GM12872 (cell line): ENCODE measurements around the gene HPSE2.

ENCODE experiments used
- CTCF ChIP-seq: IDR thresholded peaks from 3 replicates; pipeline ENCODE4 v1.5.1; 2011; ENCODE audit warnings: low read depth, mild to moderate bottlenecking, low read length, moderate library complexity; ENCODE audit not compliant: insufficient read depth

The HPSE2 gene

GRCh38 chr10:99125879-99126278 lies 109.8 kb downstream of the HPSE2 start:
- TF ChIP-seq CTCF, result no peak

GRCh38 chr10:99124376-99124775 lies 111.3 kb downstream of the HPSE2 start:
- TF ChIP-seq CTCF, result no peak

- no peak for TF ChIP-seq CTCF
Observed at GRCh38 chr10:99123851-99124250, 111.8 kb downstream of the HPSE2 start.

- no peak for TF ChIP-seq CTCF
Observed at GRCh38 chr10:99123336-99123735, 112.3 kb downstream of the HPSE2 start.

GRCh38 chr10:99119258-99119748 lies 116.3 kb downstream of the HPSE2 start:
- TF ChIP-seq CTCF, result no peak

- no peak for TF ChIP-seq CTCF
Observed at GRCh38 chr10:99115703-99116102, 119.9 kb downstream of the HPSE2 start.

GRCh38 chr10:99085358-99085757 lies 150.3 kb downstream of the HPSE2 start:
- no peak for TF ChIP-seq CTCF

GRCh38 chr10:99084161-99084560 lies 151.5 kb downstream of the HPSE2 start:
- TF ChIP-seq CTCF, result no peak
